Measurements from ENCODE around the gene ANTXR2.

ANTXR2 gene

GRCh38 chr4:80069837-80070731, 2.9 kb downstream of the ANTXR2 start:
- no peak for DNase-seq (ENCODE audit: low read depth in 1 of 2, low spot score in 1 of 2)

GRCh38 chr4:80069108-80069836, 3.8 kb downstream of the ANTXR2 start:
- DNase-seq (ENCODE audit: low read depth in 1 of 2, low spot score in 1 of 2) = no peak

- no peak for DNase-seq (ENCODE audit: low read depth in 1 of 2, low spot score in 1 of 2)
These were observed 7.4 kb downstream of the ANTXR2 start for GRCh38 chr4:80065601-80066000.

- no peak for DNase-seq (ENCODE audit: low read depth in 1 of 2, low spot score in 1 of 2)
These were observed 10.5 kb downstream of the ANTXR2 start for GRCh38 chr4:80062527-80062926.

- DNase-seq (ENCODE audit: low read depth in 1 of 2, low spot score in 1 of 2) = no peak
These were observed 12.2 kb downstream of the ANTXR2 start for GRCh38 chr4:80060804-80061203.

GRCh38 chr4:80058740-80059139, 14.3 kb downstream of the ANTXR2 start:
- peak in 1 of 2 donors; percentile 18 for DNase-seq (ENCODE audit: low read depth in 1 of 2, low spot score in 1 of 2)

GRCh38 chr4:80054375-80054774, 18.7 kb downstream of the ANTXR2 start:
- DNase-seq (ENCODE audit: low read depth in 1 of 2, low spot score in 1 of 2) = no peak

GRCh38 chr4:80053140-80053910, 19.7 kb downstream of the ANTXR2 start:
- no peak for DNase-seq (ENCODE audit: low read depth in 1 of 2, low spot score in 1 of 2)

GRCh38 chr4:80049813-80050534, 23.1 kb downstream of the ANTXR2 start:
- DNase-seq (ENCODE audit: low read depth in 1 of 2, low spot score in 1 of 2) = no peak

- DNase-seq (ENCODE audit: low read depth in 1 of 2, low spot score in 1 of 2) = no peak
These were observed 23.6 kb downstream of the ANTXR2 start for GRCh38 chr4:80049402-80049801.

GRCh38 chr4:80045786-80046185, 27.2 kb downstream of the ANTXR2 start:
- no peak for DNase-seq (ENCODE audit: low read depth in 1 of 2, low spot score in 1 of 2)

GRCh38 chr4:80043541-80043940, 29.5 kb downstream of the ANTXR2 start:
- no peak for DNase-seq (ENCODE audit: low read depth in 1 of 2, low spot score in 1 of 2)

- DNase-seq (ENCODE audit: low read depth in 1 of 2, low spot score in 1 of 2) = no peak
These were observed 30.2 kb downstream of the ANTXR2 start for GRCh38 chr4:80042821-80043220.

GRCh38 chr4:80037864-80038263, 35.2 kb downstream of the ANTXR2 start:
- DNase-seq (ENCODE audit: low read depth in 1 of 2, low spot score in 1 of 2) = no peak

GRCh38 chr4:80036949-80037685, 35.9 kb downstream of the ANTXR2 start:
- no peak for DNase-seq (ENCODE audit: low read depth in 1 of 2, low spot score in 1 of 2)

GRCh38 chr4:80036306-80036705, 36.7 kb downstream of the ANTXR2 start:
- no peak for DNase-seq (ENCODE audit: low read depth in 1 of 2, low spot score in 1 of 2)

GRCh38 chr4:80035336-80035735, 37.7 kb downstream of the ANTXR2 start:
- no peak for DNase-seq (ENCODE audit: low read depth in 1 of 2, low spot score in 1 of 2)

- no peak for DNase-seq (ENCODE audit: low read depth in 1 of 2, low spot score in 1 of 2)
These were observed 39.4 kb downstream of the ANTXR2 start for GRCh38 chr4:80033581-80033980.

GRCh38 chr4:80029364-80029763, 43.7 kb downstream of the ANTXR2 start:
- no peak for DNase-seq (ENCODE audit: low read depth in 1 of 2, low spot score in 1 of 2)

GRCh38 chr4:80027611-80028010, 45.4 kb downstream of the ANTXR2 start:
- DNase-seq (ENCODE audit: low read depth in 1 of 2, low spot score in 1 of 2) = no peak
